H1 (cell line): ENCODE data around the gene ARL8A. TPM values are rescaled to one million over a fixed set of nuclear protein-coding genes. Genes with fewer than 3 reads are reported as not detected.

Experiments used
- CTCF ChIA-PET: fragments of 300-600 bp; sonication (Branson Sonifier 250); formaldehyde crosslinking; loops from one replicate; lab custom pipeline; 2021; ENCODE audit not compliant: partially characterized antibody; lab: Charles Lee
- POLR2A ChIA-PET: fragments of 300-600 bp; sonication (Branson Sonifier 250); formaldehyde crosslinking; loops from one replicate; lab custom pipeline; 2021; ENCODE audit warnings: inconsistent platforms; ENCODE audit not compliant: partially characterized antibody; lab: Charles Lee
- DNase-seq, 2 experiments: peaks; one replicate each; pipeline versions ENCODE4 v3.0.0 to v3.0.0-alpha.2; 2010 to 2022; ENCODE audit warnings: low spot score in 2 of 2, low read depth in 1 of 2, mixed read lengths in 1 of 2
- FAIRE-seq: peaks from 2 replicates; lab custom pipeline; 2011; peaks lifted over from hg19 to GRCh38; lab: Jason Lieb, UNC
- H2AFZ ChIP-seq: 2 replicates; pipeline ENCODE4 v1.8.1; 2012; ENCODE audit warnings: low read length, inconsistent platforms
- H2AK5ac ChIP-seq: 2 replicates; pipeline ENCODE4 v1.6.1; 2013; ENCODE audit warnings: low read depth, low read length
- H2BK120ac ChIP-seq: replicated peaks from 2 replicates; pipeline ENCODE3; 2013; ENCODE audit warnings: low read depth, low read length, inconsistent platforms
- H2BK12ac ChIP-seq: 2 replicates; pipeline ENCODE4 v1.6.1; 2013; ENCODE audit warnings: low read depth, low read length
- H2BK15ac ChIP-seq: 2 replicates; pipeline ENCODE4 v1.6.1; 2013; ENCODE audit warnings: low read length
- H2BK20ac ChIP-seq: 2 replicates; pipeline ENCODE4 v1.6.1; 2013; ENCODE audit warnings: low read length
- H2BK5ac ChIP-seq: 2 replicates; pipeline ENCODE4 v1.6.1; 2013; ENCODE audit warnings: low read depth, low read length
- H3K14ac ChIP-seq: 2 replicates; pipeline ENCODE4 v1.6.1; 2013; ENCODE audit warnings: inconsistent platforms; ENCODE audit not compliant: insufficient read length
- H3K18ac ChIP-seq: 2 replicates; pipeline ENCODE4 v1.6.1; 2013; ENCODE audit warnings: low read length; ENCODE audit errors: extremely low read depth
- H3K23ac ChIP-seq: 2 replicates; pipeline ENCODE4 v1.6.1; 2013; ENCODE audit warnings: inconsistent platforms; ENCODE audit not compliant: insufficient read length
- H3K23me2 ChIP-seq: 2 replicates; pipeline ENCODE4 v1.6.1; 2013; ENCODE audit warnings: low read depth, low read length
- H3K27ac ChIP-seq: 2 replicates; pipeline ENCODE4 v1.6.1; 2011; ENCODE audit warnings: low read depth, low read length, inconsistent platforms
- H3K27me3 ChIP-seq, 4 experiments: replicated peaks in 1 of 4; 1 replicate in 1 of 4; 2 replicates in 3 of 4; pipeline versions ENCODE4 v1.6.1 to v1.8.1; 2011 to 2013; ENCODE audit warnings: low read length in 3 of 4, mild to moderate bottlenecking in 3 of 4, inconsistent platforms in 2 of 4, mixed read lengths in 2 of 4, moderate library complexity in 1 of 4; ENCODE audit not compliant: control insufficient read depth in 3 of 4, insufficient read depth in 3 of 4; ENCODE audit errors: extremely low read depth in 1 of 4
- H3K36me3 ChIP-seq, 4 experiments: 2 replicates each; pipeline versions ENCODE4 v1.6.1 to v1.8.1; 2011 to 2013; ENCODE audit warnings: mild to moderate bottlenecking in 4 of 4, low read length in 3 of 4, moderate library complexity in 2 of 4, control low read depth in 1 of 4, inconsistent platforms in 1 of 4; ENCODE audit not compliant: insufficient read depth in 4 of 4, control insufficient read depth in 2 of 4
- H3K4ac ChIP-seq: replicated peaks from 2 replicates; pipeline ENCODE3; 2013; ENCODE audit warnings: low read length, low read depth, mixed read lengths, inconsistent platforms; ENCODE audit not compliant: insufficient read length
- H3K4me1 ChIP-seq, 4 experiments: replicated peaks in 1 of 4; 1 replicate in 1 of 4; 2 replicates in 3 of 4; pipeline versions ENCODE4 v1.6.1 to v1.8.1; 2011 to 2013; ENCODE audit warnings: low read length in 3 of 4, inconsistent platforms in 2 of 4, mixed read lengths in 1 of 4; ENCODE audit not compliant: insufficient read depth in 4 of 4, control insufficient read depth in 3 of 4
- H3K4me2 ChIP-seq, 2 experiments: 2 replicates each; pipeline versions ENCODE4 v1.6.1 to v1.8.1; 2011 to 2013; ENCODE audit warnings: low read depth in 2 of 2, low read length in 2 of 2, control low read depth in 1 of 2, inconsistent platforms in 1 of 2, mild to moderate bottlenecking in 1 of 2; ENCODE audit not compliant: insufficient read depth in 1 of 2
- H3K4me3 ChIP-seq, 4 experiments: fragments of 200-600, 300-600 bp in 1 of 4; sonication (generic), shearing (Covaris generic), sonication (Bioruptor Twin) in 1 of 4; 2 replicates each; pipeline versions ENCODE4 v1.5.1 to v1.8.1; 2011 to 2016; ENCODE audit warnings: low read length in 4 of 4, low read depth in 3 of 4, control low read depth in 2 of 4, inconsistent platforms in 2 of 4, mild to moderate bottlenecking in 2 of 4, mixed read lengths in 1 of 4, moderate library complexity in 1 of 4; ENCODE audit not compliant: insufficient read depth in 2 of 4; ENCODE audit errors: extremely low read depth in 1 of 4
- H3K56ac ChIP-seq: replicated peaks from 2 replicates; pipeline ENCODE3; 2013; ENCODE audit warnings: low read depth, mild to moderate bottlenecking, mixed read lengths, low read length, inconsistent platforms; ENCODE audit not compliant: insufficient read length
- H3K79me1 ChIP-seq: 2 replicates; pipeline ENCODE4 v1.6.1; 2013; ENCODE audit warnings: low read depth, low read length, control low read depth
- H3K79me2 ChIP-seq, 2 experiments: 2 replicates each; pipeline versions ENCODE4 v1.6.1 to v1.8.1; 2012 to 2013; ENCODE audit warnings: low read length in 2 of 2, mild to moderate bottlenecking in 2 of 2, inconsistent platforms in 1 of 2; ENCODE audit not compliant: insufficient read depth in 2 of 2, control insufficient read depth in 1 of 2
- H3K9ac ChIP-seq, 4 experiments: replicated peaks in 1 of 4; 1 replicate in 1 of 4; 2 replicates in 3 of 4; pipeline versions ENCODE4 v1.6.1 to v1.8.1; 2011 to 2013; ENCODE audit warnings: low read depth in 3 of 4, low read length in 3 of 4, control low read depth in 2 of 4, mild to moderate bottlenecking in 2 of 4, moderate library complexity in 2 of 4, inconsistent platforms in 1 of 4; ENCODE audit errors: extremely low read depth in 1 of 4
- H3K9me3 ChIP-seq, 2 experiments: 2 replicates each; pipeline versions ENCODE4 v1.6.1 to v1.8.1; 2012 to 2013; ENCODE audit warnings: mild to moderate bottlenecking in 2 of 2, moderate library complexity in 2 of 2, control low read depth in 1 of 2, inconsistent platforms in 1 of 2, low read depth in 1 of 2, low read length in 1 of 2, mixed read lengths in 1 of 2; ENCODE audit not compliant: insufficient read depth in 2 of 2
- H4K20me1 ChIP-seq, 2 experiments: replicated peaks in 1 of 2; 2 replicates each; pipeline versions ENCODE3 to v1.8.1; 2011 to 2013; ENCODE audit warnings: inconsistent platforms in 2 of 2, low read length in 2 of 2, mild to moderate bottlenecking in 1 of 2; ENCODE audit not compliant: insufficient read depth in 2 of 2, control insufficient read depth in 1 of 2
- H4K5ac ChIP-seq: 2 replicates; pipeline ENCODE4 v1.6.1; 2013; ENCODE audit warnings: low read length, low read depth, mixed read lengths, inconsistent platforms; ENCODE audit not compliant: insufficient read length
- H4K8ac ChIP-seq: 2 replicates; pipeline ENCODE4 v1.8.0; 2013; ENCODE audit warnings: mild to moderate bottlenecking, moderate library complexity, low read length, inconsistent platforms; ENCODE audit not compliant: insufficient read depth; ENCODE audit errors: extremely low read depth
- H4K91ac ChIP-seq: replicated peaks from 2 replicates; pipeline ENCODE3; 2013; ENCODE audit warnings: low read length, mixed read lengths, inconsistent platforms; ENCODE audit not compliant: insufficient read length
- ASH2L ChIP-seq: fragments of 200-600, 300-600 bp; sonication (generic); IDR thresholded peaks from one replicate; pipeline ENCODE4 v1.7.1; 2017; ENCODE audit warnings: low read length
- BRCA1 ChIP-seq: IDR thresholded peaks from 2 replicates; pipeline ENCODE4 v1.6.1; 2012; ENCODE audit warnings: low read depth, low read length, improper control_type of control experiment
- CBX5 ChIP-seq: fragments of 300-800, 300-1000 bp; sonication (generic); IDR thresholded peaks from 2 replicates; pipeline ENCODE4 v1.7.1; 2016; ENCODE audit warnings: antibody characterized with exemption, low read length, low read depth
- CTBP2 ChIP-seq: IDR thresholded peaks from 2 replicates; pipeline ENCODE4 v1.7.0; 2011; ENCODE audit warnings: borderline replicate concordance, mild to moderate bottlenecking, moderate library complexity, mixed read lengths, low read length; ENCODE audit not compliant: insufficient read depth, insufficient read length
- E2F6 ChIP-seq: IDR thresholded peaks from 2 replicates; pipeline ENCODE4 v1.6.1; 2012; ENCODE audit warnings: inconsistent platforms
- JUND ChIP-seq: IDR thresholded peaks from 2 replicates; pipeline ENCODE4 v1.6.1; 2011; ENCODE audit warnings: mild to moderate bottlenecking, improper control_type of control experiment, low read length
- NRF1 ChIP-seq: IDR thresholded peaks from 2 replicates; pipeline ENCODE4 v1.6.1; 2011; ENCODE audit warnings: mild to moderate bottlenecking, low read depth, low read length, improper control_type of control experiment
- RFX5 ChIP-seq: IDR thresholded peaks from 2 replicates; pipeline ENCODE4 v1.6.1; 2011; ENCODE audit warnings: low read depth, low read length, improper control_type of control experiment, borderline replicate concordance
- SP4 ChIP-seq: IDR thresholded peaks from 2 replicates; pipeline ENCODE4 v1.6.1; 2012; ENCODE audit warnings: low read length, inconsistent platforms
- USF2 ChIP-seq: IDR thresholded peaks from 2 replicates; pipeline ENCODE4 v1.6.1; 2011; ENCODE audit warnings: low read length, improper control_type of control experiment
- whole genome bisulfite sequencing, 2 experiments: shearing (Covaris generic) in 1 of 2; methylation state at CpG; one replicate each; pipeline versions ENCODE4 v1.1.6 to v1.1.7; 2013 to 2015; ENCODE audit warnings: low lambda C conversion rate in 2 of 2, mixed read lengths in 2 of 2, inconsistent platforms in 1 of 2, low coverage in 1 of 2, missing lambda C conversion rate in 1 of 2; ENCODE audit not compliant: insufficient replicate concordance in 2 of 2, insufficient coverage in 1 of 2, insufficient read length in 1 of 2; ENCODE audit errors: extremely low coverage in 1 of 2, missing lambda C conversion rate in 1 of 2; 5-methylcytosine and 5-hydroxymethylcytosine counted together
- polyA plus RNA-seq, 7 experiments: library from polyadenylated mRNA; depleted of rRNA in 3 of 7; stranded (reverse) in 5 of 7; unstranded in 2 of 7; fragments of >200 nt in 5 of 7; fragments of 200-250 nt in 2 of 7; gene quantifications; 1 replicate in 5 of 7; 2 replicates in 1 of 7; 4 replicates in 1 of 7; pipeline versions ENCODE4 v1.2.1 to v1.2.3, GENCODE V29; 2011 to 2013; ENCODE audit warnings: missing spikeins in 2 of 7, mixed read lengths in 2 of 7
- total RNA-seq: library from RNA; stranded (reverse); fragmentation: NEBNext Ultra II Directional; extraction: Animal tissue kit (Norgen Biotek cat#: 25700); gene quantifications from 2 replicates; pipeline ENCODE4 v1.2.1, GENCODE V29; 2021

Gene ARL8A
- total and polyA plus RNA-seq, 2 of the 8 experiments (the other 6 are each of a cell fraction or from before 2014, with no cell fraction given): 40.3 to 58.7 TPM

- Histone ChIP-seq H3K14ac (no peak overlapping the region), H2BK15ac (peak overlapping the region; percentile 92; the same call in 1 of the 2 replicates), H4K5ac (no peak overlapping the region), H3K36me3 (no peaks in the 10 kb centered on the region), H2BK20ac (no peak overlapping the region), H3K23me2 (no peaks in the 10 kb centered on the region), H3K79me2 (no peaks in the 10 kb centered on the region), H2AFZ (no peak overlapping the region), H2BK12ac (0 out of 2 replicates have a peak overlapping the region, but pooled peaks have one; percentile 50), H3K4me1 (peaks cover 2 to 29% (median 13%) of the 10 kb centered on the region in 4 experiments), H3K23ac (no peak overlapping the region), H3K4me2 (no peak overlapping the region), H3K27me3 (no peaks in the 10 kb centered on the region), H3K27ac (no peak overlapping the region), H3K9ac (no peak overlapping the region), H3K18ac (no peak overlapping the region), H2BK120ac (no peak overlapping the region), H2BK5ac (no peak overlapping the region), H4K8ac (no peak overlapping the region), H3K4ac (no peak overlapping the region), H3K4me3 (no peak overlapping the region), H4K20me1 (no peaks in the 10 kb centered on the region), H3K56ac (no peak overlapping the region), H4K91ac (peak overlapping the region; percentile 90), H3K9me3 (no peaks in the 10 kb centered on the region), H3K79me1 (no peaks in the 10 kb centered on the region), H2AK5ac (no peak overlapping the region)
- DNase-seq (no peak), FAIRE-seq (no peak)
- POLR2A ChIA-PET: no interaction called here
- CTCF ChIA-PET: interaction anchor here (0.6 to 2.6 kb wide), 11 partner anchors 10 to 1447 kb away, joined by 3 to 10 read pairs (median 3); no protein-coding TSS in a partner anchor
- 79% methylated on average over 19 of the region's 22 CpGs; no CpG with 5 or more reads in 1 of the 2 experiments for WGBS, 2 experiments
- TF ChIP-seq RFX5: no peak
- TF ChIP-seq NRF1: no peak
- no peak for TF ChIP-seq JUND
- no peak for TF ChIP-seq SP4
- no peak for TF ChIP-seq CBX5
- no peak for TF ChIP-seq BRCA1
- no peak for TF ChIP-seq USF2
- TF ChIP-seq CTBP2: no peak
- no peak for TF ChIP-seq E2F6
- no peak for TF ChIP-seq ASH2L
These were observed 16.9 kb upstream of the ARL8A start for GRCh38 chr1:202161151-202162046.
